ENCODE measurements around the gene PIK3R3.

Gene PIK3R3

DNA sequence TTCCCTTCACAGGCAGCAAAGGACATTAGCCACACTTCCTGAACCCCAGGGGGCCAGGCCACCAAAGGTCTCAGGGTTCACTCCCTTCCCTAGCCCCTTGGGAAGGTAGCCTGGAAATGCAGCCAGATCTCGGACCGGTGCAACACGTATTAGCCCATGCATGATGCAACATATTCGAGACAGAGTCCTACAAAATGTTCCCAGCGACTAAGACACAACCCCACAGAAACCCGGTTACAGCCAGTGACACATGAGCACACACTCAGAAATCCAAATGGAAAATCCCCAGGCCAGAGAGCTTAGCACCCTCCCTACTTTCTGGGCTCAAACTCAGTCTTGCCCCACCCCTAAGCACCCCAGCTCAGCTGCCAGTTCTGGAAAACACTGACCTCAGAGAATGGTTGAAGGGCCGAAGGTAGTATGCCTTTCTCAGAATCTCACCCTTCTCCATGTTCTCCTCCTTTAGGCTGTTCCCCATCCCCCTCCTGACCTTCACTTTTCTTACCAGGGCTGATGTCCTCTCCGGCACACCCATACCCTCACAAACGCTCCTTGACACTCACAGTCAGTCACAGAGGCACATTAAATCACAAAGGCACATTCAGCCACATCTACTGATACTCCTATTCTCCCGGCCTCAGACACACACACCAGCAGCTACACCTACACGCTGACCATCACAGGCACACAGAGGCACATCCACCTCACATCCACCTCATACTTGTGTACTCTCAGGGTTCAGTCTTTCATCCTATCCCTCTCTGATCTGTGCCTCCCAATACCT lies 42.2 kb upstream of the PIK3R3 start, which contains the start of gene TSPAN1:
TSS of gene TSPAN1 (plus strand) at position 640 of the 784 bp plus-strand sequence. CDS start 6,021 bp downstream, outside the sequence.
- TF ChIP-seq CTCF (IDR thresholded peaks at IDR 0.05), result no peak

GRCh38 chr1:46173361-46173856 lies 41.0 kb upstream of the PIK3R3 start:
- no peak for TF ChIP-seq CTCF (IDR thresholded peaks at IDR 0.05)

DNA sequence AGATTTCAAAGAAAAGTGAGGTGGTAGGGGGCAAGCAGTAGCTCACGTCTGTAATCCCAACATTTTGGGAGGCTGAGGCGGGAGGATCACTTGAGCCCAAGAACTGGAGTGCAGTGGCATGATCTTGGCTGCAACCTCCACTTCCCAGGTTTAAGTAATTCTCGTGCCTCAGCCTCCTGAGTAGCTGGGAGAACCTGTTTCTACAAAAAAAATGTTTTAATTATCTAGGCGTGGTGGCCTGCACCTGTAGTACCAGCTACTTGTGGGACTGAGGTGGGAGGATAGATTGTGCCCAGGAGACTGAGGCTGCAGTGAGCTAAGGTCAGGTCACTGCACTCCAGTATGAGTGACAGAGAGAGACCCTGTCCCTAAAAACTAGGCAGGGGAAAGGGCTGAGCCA lies 39.9 kb upstream of the PIK3R3 start:
- TF ChIP-seq CTCF (IDR thresholded peaks at IDR 0.05), result no peak

- TF ChIP-seq CTCF (IDR thresholded peaks at IDR 0.05), result no peak
Observed at GRCh38 chr1:46171871-46172270, 39.4 kb upstream of the PIK3R3 start.

DNA sequence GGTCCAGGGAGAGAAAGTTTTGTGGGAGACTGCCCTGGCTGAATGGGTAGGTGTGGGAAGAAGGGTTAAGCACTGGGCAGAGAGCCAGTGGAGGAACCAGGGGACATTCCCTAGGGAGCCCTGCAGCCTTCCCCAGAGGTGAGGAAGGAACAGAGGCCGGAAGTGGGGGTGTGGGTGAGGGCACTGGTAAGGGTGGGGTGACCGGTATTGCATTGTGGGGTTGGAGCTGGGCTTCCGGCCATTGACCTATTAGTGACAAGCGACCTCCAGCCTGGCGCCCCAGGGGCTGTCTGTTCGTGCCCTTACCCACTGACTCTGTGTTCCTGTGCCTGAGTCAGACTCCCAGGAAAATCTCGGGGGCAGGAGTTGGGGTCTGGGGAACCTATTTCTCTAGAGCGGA lies 38.9 kb upstream of the PIK3R3 start:
- no peak for TF ChIP-seq CTCF (IDR thresholded peaks at IDR 0.05)

DNA sequence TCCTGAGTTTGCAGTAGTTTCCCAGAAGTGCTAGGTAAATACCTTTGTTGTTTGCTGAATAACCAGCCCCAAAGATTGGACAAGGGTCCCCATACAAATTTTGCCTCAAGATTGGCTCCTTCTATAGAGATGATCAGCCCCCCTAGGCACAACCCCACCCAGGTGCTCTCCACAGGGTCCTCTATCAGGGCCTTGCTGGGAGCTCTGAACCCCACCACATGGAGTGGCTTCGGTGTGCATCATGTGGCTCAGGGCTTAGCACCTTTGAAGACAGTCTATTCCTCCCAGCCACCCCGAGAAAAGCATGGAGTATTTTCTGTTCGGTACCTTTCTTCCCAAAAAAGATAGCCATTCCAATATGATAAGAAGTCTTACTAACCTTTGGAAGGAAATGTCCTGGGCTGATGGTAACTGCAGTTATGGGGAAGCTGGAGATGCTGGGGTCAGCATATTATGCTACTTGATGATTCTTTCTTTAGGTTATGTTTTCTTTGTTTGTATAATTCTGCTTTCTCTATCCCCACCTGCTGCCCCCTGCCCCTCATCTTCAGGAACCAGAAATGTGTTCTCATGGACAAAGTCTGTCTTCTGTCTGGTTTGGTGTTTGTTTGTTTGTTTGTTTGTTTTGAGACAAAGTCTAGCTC lies 37.5 kb upstream of the PIK3R3 start:
- TF ChIP-seq CTCF (IDR thresholded peaks at IDR 0.05), result no peak

- TF ChIP-seq CTCF (IDR thresholded peaks at IDR 0.05), result no peak
Observed at GRCh38 chr1:46168477-46168876, 36.0 kb upstream of the PIK3R3 start.
